C4-2B (cell line): ENCODE data around the gene GP2.
A peak's percentile ranks its signal among the peaks of the same experiment; 100 is the strongest.

Source experiments
- H3K27ac ChIP-seq: fragments of 450-650 bp; 2 replicates; pipeline ENCODE4 v1.5.1; 2017
- CTCF ChIP-seq: fragments of 450-650 bp; conservative IDR thresholded peaks from 2 replicates; pipeline ENCODE4 v1.5.1; 2017; ENCODE audit warnings: mild to moderate bottlenecking
- ZFX ChIP-seq: fragments of 450-650 bp; IDR thresholded peaks from 2 replicates; pipeline ENCODE4 v1.6.1; 2017

The GP2 gene

GRCh38 chr16:20327444-20328041 is at the start of gene GP2:
Gene GP2, minus strand, starts transcription at chr16:20327513. Its CDS starts 1,082 bp downstream, at chr16:20326431.
- no peak within 1 kb of the TSS; the same call in 1 of the 2 replicates for H3K27ac ChIP-seq
- TF ChIP-seq CTCF = no peak
- no peak for TF ChIP-seq ZFX

- H3K27ac ChIP-seq = no peak overlapping the region
- TF ChIP-seq ZFX = no peak
- TF ChIP-seq CTCF = no peak
These were observed 45.4 kb upstream of the GP2 start for GRCh38 chr16:20372701-20373100.

- H3K27ac ChIP-seq = no peak overlapping the region
- TF ChIP-seq ZFX (no peak), CTCF (no peak)
These were observed 42.2 kb upstream of the GP2 start for GRCh38 chr16:20369452-20370054.

GRCh38 chr16:20364051-20364450 is 36.7 kb upstream of the GP2 start:
- TF ChIP-seq CTCF = no peak
- no peak for TF ChIP-seq ZFX
- no peak overlapping the region for H3K27ac ChIP-seq

- no peak for TF ChIP-seq ZFX
- no peak for TF ChIP-seq CTCF
- H3K27ac ChIP-seq = no peak overlapping the region
These were observed 35.9 kb upstream of the GP2 start for GRCh38 chr16:20363191-20363590.

- TF ChIP-seq ZFX (no peak), CTCF (peak; percentile 50)
- no peak overlapping the region for H3K27ac ChIP-seq
These were observed 32.7 kb upstream of the GP2 start for GRCh38 chr16:20359997-20360396.

GRCh38 chr16:20355114-20355782 is 27.9 kb upstream of the GP2 start:
- H3K27ac ChIP-seq = no peak overlapping the region
- TF ChIP-seq ZFX = no peak
- no peak for TF ChIP-seq CTCF
